Astrocyte (in vitro differentiated cells and primary cell): ENCODE data around the gene RANBP3. TPM values are rescaled to one million over a fixed set of nuclear protein-coding genes. Genes with fewer than 3 reads are reported as not detected.

Experiments used
- DNase-seq: peaks from one replicate; pipeline ENCODE4 v3.0.0-alpha.2; 2010; ENCODE audit warnings: low read depth
- FAIRE-seq: peaks from 2 replicates; lab custom pipeline; 2011; peaks lifted over from hg19 to GRCh38; lab: Jason Lieb, UNC
- H2AFZ ChIP-seq: 2 replicates; pipeline ENCODE4 v1.6.0; 2012; ENCODE audit warnings: low read depth, low read length, inconsistent platforms
- H3K27ac ChIP-seq: 2 replicates; pipeline ENCODE4 v1.5.1; 2011; ENCODE audit warnings: low read depth, low read length, inconsistent platforms
- H3K27me3 ChIP-seq: 2 replicates; pipeline ENCODE4 v1.6.0; 2011; ENCODE audit warnings: low read length, inconsistent platforms; ENCODE audit not compliant: insufficient read depth
- H3K36me3 ChIP-seq: 2 replicates; pipeline ENCODE4 v1.5.1; 2011; ENCODE audit warnings: low read length, inconsistent platforms; ENCODE audit not compliant: insufficient read depth
- H3K4me1 ChIP-seq: 2 replicates; pipeline ENCODE4 v1.5.1; 2011; ENCODE audit warnings: low read length, inconsistent platforms; ENCODE audit not compliant: insufficient read depth
- H3K4me2 ChIP-seq: 2 replicates; pipeline ENCODE4 v1.6.0; 2012; ENCODE audit warnings: low read length, inconsistent platforms
- H3K4me3 ChIP-seq: 2 replicates; pipeline ENCODE4 v1.5.1; 2011; ENCODE audit warnings: low read depth, mild to moderate bottlenecking, low read length, inconsistent platforms; ENCODE audit not compliant: insufficient read depth
- H3K79me2 ChIP-seq: 2 replicates; pipeline ENCODE4 v1.6.0; 2012; ENCODE audit warnings: mild to moderate bottlenecking, low read length, inconsistent platforms; ENCODE audit not compliant: insufficient read depth
- H3K9ac ChIP-seq: 2 replicates; pipeline ENCODE4 v1.6.0; 2012; ENCODE audit warnings: mild to moderate bottlenecking, low read length, inconsistent platforms
- H3K9me3 ChIP-seq: 2 replicates; pipeline ENCODE4 v1.5.1; 2012; ENCODE audit warnings: low read depth, mild to moderate bottlenecking, low read length, inconsistent platforms; ENCODE audit not compliant: insufficient read depth
- H4K20me1 ChIP-seq: 2 replicates; pipeline ENCODE4 v1.6.0; 2012; ENCODE audit warnings: low read length, inconsistent platforms; ENCODE audit not compliant: insufficient read depth
- H3K27ac Mint-ChIP-seq: one replicate; pipeline ENCODE4 v1.8.0; 2021; ENCODE audit warnings: mild to moderate bottlenecking, mixed read lengths; ENCODE audit not compliant: unreplicated experiment
- H3K27me3 Mint-ChIP-seq: one replicate; pipeline ENCODE4 v1.8.0; 2021; ENCODE audit warnings: low read depth, mixed read lengths; ENCODE audit not compliant: unreplicated experiment
- H3K36me3 Mint-ChIP-seq: one replicate; pipeline ENCODE4 v1.8.0; 2021; ENCODE audit warnings: low read depth, mixed read lengths; ENCODE audit not compliant: unreplicated experiment
- H3K4me1 Mint-ChIP-seq: one replicate; pipeline ENCODE4 v1.8.0; 2021; ENCODE audit warnings: low read depth, mixed read lengths; ENCODE audit not compliant: unreplicated experiment
- H3K4me3 Mint-ChIP-seq: one replicate; pipeline ENCODE4 v1.8.0; 2021; ENCODE audit warnings: mild to moderate bottlenecking, moderate library complexity, mixed read lengths; ENCODE audit not compliant: unreplicated experiment
- H3K9me3 Mint-ChIP-seq: one replicate; pipeline ENCODE4 v1.8.0; 2021; ENCODE audit warnings: mild to moderate bottlenecking, mixed read lengths; ENCODE audit not compliant: unreplicated experiment
- CTCF ChIP-seq: IDR thresholded peaks from 2 replicates; pipeline ENCODE4 v1.5.1; 2011; ENCODE audit warnings: low read depth, mild to moderate bottlenecking, inconsistent platforms, low read length, moderate library complexity; ENCODE audit not compliant: insufficient read depth
- EZH2 ChIP-seq: IDR thresholded peaks from 2 replicates; pipeline ENCODE4 v1.6.1; 2012; ENCODE audit warnings: mild to moderate bottlenecking, low read length, inconsistent platforms; ENCODE audit not compliant: insufficient read depth
- total RNA-seq: library from RNA; stranded (reverse); gene quantifications from 2 replicates; pipeline ENCODE4 v1.2.1, GENCODE V29; 2021

The RANBP3 gene
- total RNA-seq, 1 donor from 2014 or later: 70.5 TPM

- Mint-ChIP-seq H3K4me1 (no peaks in the 10 kb centered on the region), H3K27me3 (peaks cover 12% of the 10 kb centered on the region), H3K27ac (no peak overlapping the region), H3K9me3 (peaks cover 4% of the 10 kb centered on the region), H3K4me3 (no peak overlapping the region), H3K36me3 (no peaks in the 10 kb centered on the region)
- H3K4me3 ChIP-seq: no peak overlapping the region
- no peaks in the 10 kb centered on the region for H3K4me1 ChIP-seq
- no peak overlapping the region for H3K9ac ChIP-seq
- TF ChIP-seq CTCF (no peak), EZH2 (no peak)
- no peak overlapping the region for H2AFZ ChIP-seq
- no peaks in the 10 kb centered on the region for H3K79me2 ChIP-seq
- FAIRE-seq (no peak), DNase-seq (no peak)
- no peak overlapping the region for H3K27ac ChIP-seq
- no peaks in the 10 kb centered on the region for H4K20me1 ChIP-seq
- no peaks in the 10 kb centered on the region for H3K9me3 ChIP-seq
- H3K36me3 ChIP-seq: no peaks in the 10 kb centered on the region
- H3K27me3 ChIP-seq: no peaks in the 10 kb centered on the region
- H3K4me2 ChIP-seq: no peak overlapping the region
Observed at GRCh38 chr19:6005321-6006069, 27.6 kb upstream of the RANBP3 start.

GRCh38 chr19:6003976-6004375, 26.0 kb upstream of the RANBP3 start:
- Histone ChIP-seq H4K20me1 (no peaks in the 10 kb centered on the region), H3K4me3 (no peak overlapping the region), H3K9me3 (no peaks in the 10 kb centered on the region), H3K9ac (no peak overlapping the region), H3K36me3 (no peaks in the 10 kb centered on the region), H3K27ac (no peak overlapping the region), H3K27me3 (no peaks in the 10 kb centered on the region), H3K4me1 (no peaks in the 10 kb centered on the region), H3K4me2 (no peak overlapping the region), H3K79me2 (no peaks in the 10 kb centered on the region), H2AFZ (no peak overlapping the region)
- Mint-ChIP-seq H3K9me3 (peaks cover 7% of the 10 kb centered on the region), H3K27ac (no peak overlapping the region), H3K36me3 (peaks cover 4% of the 10 kb centered on the region), H3K4me3 (no peak overlapping the region), H3K4me1 (no peaks in the 10 kb centered on the region), H3K27me3 (peaks cover 11% of the 10 kb centered on the region)
- FAIRE-seq (no peak), DNase-seq (no peak)
- no peak for TF ChIP-seq CTCF
- TF ChIP-seq EZH2: no peak

GRCh38 chr19:6002591-6002990, 24.7 kb upstream of the RANBP3 start:
- Mint-ChIP-seq H3K4me1 (no peaks in the 10 kb centered on the region), H3K27me3 (peaks cover 12% of the 10 kb centered on the region), H3K9me3 (peaks cover 7% of the 10 kb centered on the region), H3K36me3 (peaks cover 4% of the 10 kb centered on the region), H3K4me3 (no peak overlapping the region), H3K27ac (no peak overlapping the region)
- Histone ChIP-seq H3K79me2 (no peaks in the 10 kb centered on the region), H2AFZ (no peak overlapping the region), H3K4me3 (no peak overlapping the region), H3K27me3 (no peaks in the 10 kb centered on the region), H3K4me2 (no peak overlapping the region), H3K36me3 (no peaks in the 10 kb centered on the region), H3K4me1 (no peaks in the 10 kb centered on the region), H4K20me1 (no peaks in the 10 kb centered on the region), H3K9ac (no peak overlapping the region), H3K27ac (no peak overlapping the region), H3K9me3 (no peaks in the 10 kb centered on the region)
- no peak for TF ChIP-seq CTCF
- TF ChIP-seq EZH2: no peak
- FAIRE-seq (no peak), DNase-seq (no peak)
